Esophagus squamous epithelium (tissue), 5 donors: ENCODE measurements around the gene GSTM4. TPM values are rescaled to one million over a fixed set of nuclear protein-coding genes. Genes with fewer than 3 reads are reported as not detected.

ENCODE experiments used
- DNase-seq: peaks from one replicate; lab custom pipeline; 2025; lab: John Stamatoyannopoulos, UW
- H3K27ac ChIP-seq, 4 donors: fragments of 200-600 bp; sonication (generic); one replicate each; pipeline ENCODE4 v1.5.1; 2016 to 2019; ENCODE audit warnings: mild to moderate bottlenecking in 1 of 4
- H3K27me3 ChIP-seq, 4 donors: fragments of 200-600 bp; sonication (generic); 1 replicate in 3 of 4; 2 replicates in 1 of 4; pipeline versions ENCODE4 v1.5.1 to v1.6.0; 2017 to 2021; ENCODE audit warnings: antibody characterized with exemption in 1 of 4
- H3K36me3 ChIP-seq, 3 donors: fragments of 200-600 bp; sonication (generic); one replicate each; pipeline ENCODE4 v1.5.1; 2016 to 2019
- H3K4me1 ChIP-seq, 3 donors: fragments of 200-600 bp; sonication (generic); one replicate each; pipeline ENCODE4 v1.5.1; 2017 to 2019
- H3K4me3 ChIP-seq, 4 donors: fragments of 200-600 bp; sonication (generic); 1 replicate in 3 of 4; 2 replicates in 1 of 4; pipeline ENCODE4 v1.5.1; 2016 to 2019; ENCODE audit warnings: mild to moderate bottlenecking in 2 of 4, moderate library complexity in 1 of 4
- H3K9me3 ChIP-seq, 3 donors: fragments of 200-600 bp; sonication (generic); one replicate each; pipeline ENCODE4 v1.5.1; 2016 to 2019
- POLR2A ChIP-seq, 4 donors: fragments of 450-650 bp; IDR thresholded peaks; one replicate each; pipeline ENCODE4 v1.6.1; 2017; ENCODE audit warnings: antibody characterized with exemption in 4 of 4, mild to moderate bottlenecking in 4 of 4, moderate library complexity in 3 of 4
- WGBS, 2 donors: methylation state at CpG; one replicate each; pipeline ENCODE4 v1.1.5; 2018; 5-methylcytosine and 5-hydroxymethylcytosine counted together
- intact Hi-C: fragments of 100-400 bp; cut with DNase I; formaldehyde crosslinking; loops from one replicate; pipeline ENCODE4 v1.15.0; 2022
- total RNA-seq, 4 donors: library from RNA; depleted of rRNA; stranded (reverse); fragments of >200 nt; gene quantifications; one replicate each; pipeline ENCODE4 v1.1.0, GENCODE V29; 2016
- TF ChIP-seq, protein P1 (sequence below), 6 experiments: fragments of 450-650 bp in 4 of 6; fragments of 200-600 bp in 2 of 6; sonication (generic) in 2 of 6; IDR thresholded peaks; one replicate each; pipeline ENCODE4 v1.5.1; 2016 to 2019; ENCODE audit warnings: antibody characterized with exemption in 6 of 6, mild to moderate bottlenecking in 4 of 6, moderate library complexity in 4 of 6
- donor health status: DM: yes; HTN: yes; CAD: no.

The GSTM4 gene
- 10 to 100 TPM; 13.5 to 53.5 (median 29.4) TPM for total RNA-seq

DNA sequence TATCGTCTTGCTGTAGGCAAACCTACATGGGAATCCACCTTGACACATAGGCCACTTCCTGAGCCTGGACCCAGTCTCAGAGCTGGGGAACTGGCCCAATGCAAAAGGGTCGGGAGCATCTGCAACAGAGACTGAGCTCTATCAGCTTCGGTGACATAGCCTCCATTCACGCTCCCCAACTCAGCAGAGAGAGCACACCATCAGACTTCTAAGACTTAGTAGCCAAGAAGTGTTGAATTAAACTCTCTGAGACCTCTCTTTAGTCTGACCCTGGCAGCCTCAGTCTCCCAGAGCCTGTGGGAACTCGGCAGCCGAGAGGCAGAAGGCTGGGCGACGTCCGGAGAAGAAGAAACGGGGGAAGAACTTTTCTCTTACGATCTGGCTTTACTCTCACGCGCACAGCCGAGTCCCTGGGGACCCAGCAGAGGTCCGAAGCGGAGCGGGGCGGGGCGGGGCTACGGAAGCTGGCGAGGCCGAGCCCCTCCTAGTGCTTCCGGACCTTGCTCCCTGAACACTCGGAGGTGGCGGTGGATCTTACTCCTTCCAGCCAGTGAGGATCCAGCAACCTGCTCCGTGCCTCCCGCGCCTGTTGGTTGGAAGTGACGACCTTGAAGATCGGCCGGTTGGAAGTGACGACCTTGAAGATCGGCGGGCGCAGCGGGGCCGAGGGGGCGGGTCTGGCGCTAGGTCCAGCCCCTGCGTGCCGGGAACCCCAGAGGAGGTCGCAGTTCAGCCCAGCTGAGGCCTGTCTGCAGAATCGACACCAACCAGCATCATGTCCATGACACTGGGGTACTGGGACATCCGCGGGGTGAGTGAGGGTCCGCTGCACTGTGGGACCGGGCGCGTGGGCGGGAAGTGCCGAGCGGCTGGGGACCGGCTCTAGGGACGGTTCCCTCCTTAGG, at the start of gene GSTM4:
GSTM4 (plus strand) TSS at position 485 of the 905 bp plus-strand sequence; CDS start at position 776, 291 bp downstream.
- H3K27me3 ChIP-seq, result no peaks in the 10 kb centered on the region
- TF ChIP-seq POLR2A (IDR thresholded peaks at IDR 0.05), result peak in 2 of 4 donors; percentile 44 to 53
- TF ChIP-seq, protein P1, sequence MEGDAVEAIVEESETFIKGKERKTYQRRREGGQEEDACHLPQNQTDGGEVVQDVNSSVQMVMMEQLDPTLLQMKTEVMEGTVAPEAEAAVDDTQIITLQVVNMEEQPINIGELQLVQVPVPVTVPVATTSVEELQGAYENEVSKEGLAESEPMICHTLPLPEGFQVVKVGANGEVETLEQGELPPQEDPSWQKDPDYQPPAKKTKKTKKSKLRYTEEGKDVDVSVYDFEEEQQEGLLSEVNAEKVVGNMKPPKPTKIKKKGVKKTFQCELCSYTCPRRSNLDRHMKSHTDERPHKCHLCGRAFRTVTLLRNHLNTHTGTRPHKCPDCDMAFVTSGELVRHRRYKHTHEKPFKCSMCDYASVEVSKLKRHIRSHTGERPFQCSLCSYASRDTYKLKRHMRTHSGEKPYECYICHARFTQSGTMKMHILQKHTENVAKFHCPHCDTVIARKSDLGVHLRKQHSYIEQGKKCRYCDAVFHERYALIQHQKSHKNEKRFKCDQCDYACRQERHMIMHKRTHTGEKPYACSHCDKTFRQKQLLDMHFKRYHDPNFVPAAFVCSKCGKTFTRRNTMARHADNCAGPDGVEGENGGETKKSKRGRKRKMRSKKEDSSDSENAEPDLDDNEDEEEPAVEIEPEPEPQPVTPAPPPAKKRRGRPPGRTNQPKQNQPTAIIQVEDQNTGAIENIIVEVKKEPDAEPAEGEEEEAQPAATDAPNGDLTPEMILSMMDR (IDR thresholded peaks at IDR 0.05), result no peak
- H3K4me1 ChIP-seq, result peaks cover 0 to 38% (median 16%) of the 10 kb centered on the region in 3 donors
- WGBS, 2 donors, result 0% methylated on average over 10 to 34 of the region's 54 CpGs
- intact Hi-C loops, result no loop called here
- H3K27ac ChIP-seq, result peak within 1 kb of the TSS; percentile 79 to 91 (median 85)
- H3K36me3 ChIP-seq, result peaks cover 0 to 27% (median 4%) of the 10 kb centered on the region in 3 donors
- no peaks in the 10 kb centered on the region for H3K9me3 ChIP-seq
- H3K4me3 ChIP-seq, result peak within 1 kb of the TSS; percentile 57 to 82 (median 72)
- peak; percentile 16 for DNase-seq

DNA sequence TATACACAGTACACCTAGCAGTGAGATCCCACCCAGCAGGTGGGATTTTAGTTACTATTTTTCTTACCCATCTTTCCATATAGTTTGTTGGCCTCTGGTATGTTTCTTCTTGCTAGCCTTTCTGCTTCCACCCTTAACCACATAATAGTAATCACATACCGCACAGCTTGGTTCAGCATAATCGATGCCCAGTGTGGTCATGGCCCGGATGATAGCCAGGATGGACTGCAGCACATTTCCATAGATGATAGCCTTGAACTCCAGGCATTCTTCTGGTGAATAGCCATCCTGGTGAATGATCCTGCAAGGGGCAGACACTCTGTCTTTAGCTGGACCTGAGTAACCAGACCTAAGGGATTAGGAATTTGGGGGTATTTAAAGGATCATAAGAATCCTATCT, 46.0 kb upstream of the GSTM4 start:
- TF ChIP-seq, protein P1 (IDR thresholded peaks at IDR 0.05), result no peak
- TF ChIP-seq POLR2A (IDR thresholded peaks at IDR 0.05), result no peak
- intact Hi-C loops, result no loop called here
- Histone ChIP-seq H3K27ac (no peak overlapping the region), H3K4me1 (no peaks in the 10 kb centered on the region), H3K4me3 (no peak overlapping the region), H3K27me3 (no peaks in the 10 kb centered on the region), H3K36me3 (peaks cover 0 to 13% (median 0%) of the 10 kb centered on the region in 3 donors), H3K9me3 (no peaks in the 10 kb centered on the region)
- 93% methylated on average over 3 of the region's 3 CpGs for WGBS, 2 donors
- no peak for DNase-seq

DNA sequence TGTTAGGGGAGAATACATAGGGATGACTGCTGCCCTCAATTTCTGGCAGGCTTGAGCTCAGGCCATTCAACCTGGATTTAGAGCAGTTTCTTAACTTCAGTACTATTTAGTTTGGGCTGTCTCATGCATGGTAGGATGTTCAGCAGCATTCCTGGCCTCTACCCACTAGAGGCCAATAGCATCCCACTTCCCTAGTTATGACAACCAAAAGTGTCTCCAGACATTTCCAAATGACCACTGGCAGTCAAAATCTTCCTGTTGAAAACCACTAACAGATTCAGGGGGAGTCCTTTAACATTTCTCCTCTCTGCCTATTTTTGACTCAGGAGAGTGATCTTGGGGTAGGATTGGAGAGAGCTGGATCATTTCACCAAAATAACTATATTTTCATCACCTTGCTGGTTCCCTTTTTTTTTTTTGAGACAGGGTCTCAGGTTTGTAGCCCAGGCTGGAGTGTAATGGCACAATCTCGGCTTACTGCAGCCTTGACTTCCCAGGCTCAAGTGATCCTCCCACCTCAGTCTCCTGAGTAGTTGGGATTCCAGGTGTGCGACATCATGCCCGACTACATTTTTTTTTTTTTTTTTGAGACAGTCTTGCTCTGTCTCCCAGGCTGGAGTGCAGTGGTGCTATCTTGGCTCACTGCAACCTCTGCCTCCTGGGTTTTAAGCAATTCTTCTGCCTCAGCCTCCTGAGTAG, 45.1 kb upstream of the GSTM4 start:
- H3K27me3 ChIP-seq, result no peaks in the 10 kb centered on the region
- no peak for TF ChIP-seq POLR2A (IDR thresholded peaks at IDR 0.05)
- TF ChIP-seq, protein P1 (IDR thresholded peaks at IDR 0.05), result no peak
- WGBS, 2 donors, result 57 to 71% methylated on average over 3 of the region's 3 CpGs
- no peaks in the 10 kb centered on the region for H3K4me1 ChIP-seq
- intact Hi-C loops, result no loop called here
- no peak overlapping the region for H3K4me3 ChIP-seq
- DNase-seq, result no peak
- H3K27ac ChIP-seq, result no peak overlapping the region
- peaks cover 0 to 4% (median 0%) of the 10 kb centered on the region in 3 donors for H3K36me3 ChIP-seq
- no peaks in the 10 kb centered on the region for H3K9me3 ChIP-seq

DNA sequence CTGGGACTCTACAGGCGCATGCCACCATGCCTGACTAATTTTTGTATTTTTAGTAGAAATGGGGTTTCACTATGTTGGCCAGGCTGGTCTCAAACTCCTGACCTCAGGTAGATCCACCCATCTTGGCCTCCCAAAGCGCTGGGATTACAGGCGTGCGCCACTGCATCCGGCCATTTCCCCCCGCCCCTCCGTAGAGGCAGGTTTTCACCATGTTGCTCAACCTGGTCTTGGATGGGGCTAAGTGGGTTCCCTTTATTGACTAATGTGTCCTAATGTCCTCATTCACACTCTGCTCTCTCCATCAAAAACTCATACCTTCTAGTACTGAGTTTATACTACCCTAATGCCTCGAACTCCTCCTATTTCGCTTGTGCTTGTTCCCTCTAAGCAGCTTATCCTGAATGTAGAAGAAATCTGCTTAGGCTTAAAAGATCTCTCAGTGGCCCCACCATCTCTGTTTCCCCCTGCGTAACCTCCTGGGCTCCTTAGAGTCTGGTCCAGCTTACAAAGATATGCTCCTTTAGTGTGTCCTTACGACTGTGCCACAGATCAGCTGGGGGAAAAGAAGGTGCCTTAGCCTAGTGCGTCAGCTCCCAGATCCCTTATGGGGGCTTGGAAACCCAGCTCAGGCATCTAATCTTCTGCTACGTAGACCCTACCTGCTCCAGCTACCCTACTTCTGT, 44.5 kb upstream of the GSTM4 start:
- Histone ChIP-seq H3K27me3 (no peaks in the 10 kb centered on the region), H3K4me1 (peaks cover 0 to 1% (median 0%) of the 10 kb centered on the region in 3 donors), H3K36me3 (no peaks in the 10 kb centered on the region), H3K9me3 (no peaks in the 10 kb centered on the region), H3K27ac (no peak overlapping the region), H3K4me3 (no peak overlapping the region)
- no peak for DNase-seq
- intact Hi-C loops, result no loop called here
- TF ChIP-seq POLR2A (IDR thresholded peaks at IDR 0.05), result no peak
- TF ChIP-seq, protein P1 (IDR thresholded peaks at IDR 0.05), result no peak
- WGBS, 2 donors, result 97% methylated on average over 13 of the region's 13 CpGs
